ENCODE results near the gene TBCCD1. TPM values are rescaled to one million over a fixed set of nuclear protein-coding genes. Genes with fewer than 3 reads are reported as not detected.
A peak's percentile ranks its signal among the peaks of the same experiment; 100 is the strongest.

Gene TBCCD1
- total RNA-seq, 1 experiment from 2014 or later: 25.1 TPM

GRCh38 chr3:186549497-186549896, 17.6 kb downstream of the TBCCD1 start:
- Mint-ChIP-seq H3K36me3 (ENCODE audit: insufficient read depth, unreplicated experiment) (peaks cover 9% of the 10 kb centered on the region), H3K27me3 (ENCODE audit: unreplicated experiment) (no peaks in the 10 kb centered on the region), H3K4me3 (ENCODE audit: low read depth, unreplicated experiment) (no peak overlapping the region), H3K9me3 (ENCODE audit: low read depth, unreplicated experiment) (no peaks in the 10 kb centered on the region), H3K4me1 (ENCODE audit: low read depth, unreplicated experiment) (no peaks in the 10 kb centered on the region), H3K27ac (ENCODE audit: unreplicated experiment) (no peak overlapping the region)
- CTCF ChIA-PET: interaction anchor here (0.7 to 1.3 kb wide), 2 partner anchors 51 to 68 kb away, joined by 3 to 7 read pairs; no protein-coding TSS in a partner anchor
- no peak for TF ChIP-seq CTCF (IDR thresholded peaks at IDR 0.05; ENCODE audit: unreplicated experiment)
- no TSS peak for BruUV-seq (replicated peaks)
- DNase-seq: no peak
- intact Hi-C loops (cut with micrococcal nuclease; ENCODE audit: unreplicated experiment): loop anchor here (10.0 kb wide), 1 partner anchor 455 kb away; no protein-coding TSS in a partner anchor

GRCh38 chr3:186544281-186544680, 22.9 kb downstream of the TBCCD1 start, which contains the start of gene CRYGS:
Gene CRYGS (minus strand): TSS chr3:186544380. CDS start chr3:186544326, 54 bp downstream.
- Mint-ChIP-seq H3K9me3 (ENCODE audit: low read depth, unreplicated experiment) (no peaks in the 10 kb centered on the region), H3K4me1 (ENCODE audit: low read depth, unreplicated experiment) (peaks cover 12% of the 10 kb centered on the region), H3K4me3 (ENCODE audit: low read depth, unreplicated experiment) (no peak within 1 kb of the TSS), H3K36me3 (ENCODE audit: insufficient read depth, unreplicated experiment) (peaks cover 15% of the 10 kb centered on the region), H3K27me3 (ENCODE audit: unreplicated experiment) (no peaks in the 10 kb centered on the region), H3K27ac (ENCODE audit: unreplicated experiment) (no peak within 1 kb of the TSS)
- BruUV-seq (replicated peaks): no TSS peak
- CTCF ChIA-PET: no interaction called here
- intact Hi-C loops (cut with micrococcal nuclease; ENCODE audit: unreplicated experiment): loop anchor here (5.0 to 10.0 kb wide), 2 partner anchors 267 to 449 kb away; no protein-coding TSS in a partner anchor
- no peak for TF ChIP-seq CTCF (IDR thresholded peaks at IDR 0.05; ENCODE audit: unreplicated experiment)
- no peak for DNase-seq

- no peak overlapping the region for H3K27ac Mint-ChIP-seq (ENCODE audit: unreplicated experiment)
- peaks cover 6% of the 10 kb centered on the region for H3K36me3 Mint-ChIP-seq (ENCODE audit: insufficient read depth, unreplicated experiment)
- no TSS peak for BruUV-seq (replicated peaks)
- H3K9me3 Mint-ChIP-seq (ENCODE audit: low read depth, unreplicated experiment): no peaks in the 10 kb centered on the region
- intact Hi-C loops (cut with micrococcal nuclease; ENCODE audit: unreplicated experiment): loop anchor here (1.0 to 10.0 kb wide), 5 partner anchors 68 to 558 kb away; no protein-coding TSS in a partner anchor
- CTCF ChIA-PET: interaction anchor here (0.6 to 3.6 kb wide), 28 partner anchors 11 to 597 kb away, joined by 3 to 39 read pairs (median 4); partner anchors contain the start of gene DNAJB11
- H3K27me3 Mint-ChIP-seq (ENCODE audit: unreplicated experiment): no peaks in the 10 kb centered on the region
- H3K4me3 Mint-ChIP-seq (ENCODE audit: low read depth, unreplicated experiment): no peak overlapping the region
- no peak for DNase-seq
- peaks cover 12% of the 10 kb centered on the region for H3K4me1 Mint-ChIP-seq (ENCODE audit: low read depth, unreplicated experiment)
- TF ChIP-seq CTCF (IDR thresholded peaks at IDR 0.05; ENCODE audit: unreplicated experiment): no peak
Observed at GRCh38 chr3:186540835-186541226, 26.3 kb downstream of the TBCCD1 start.

- Mint-ChIP-seq H3K4me3 (ENCODE audit: low read depth, unreplicated experiment) (no peak overlapping the region), H3K27ac (ENCODE audit: unreplicated experiment) (no peak overlapping the region), H3K4me1 (ENCODE audit: low read depth, unreplicated experiment) (peaks cover 12% of the 10 kb centered on the region), H3K27me3 (ENCODE audit: unreplicated experiment) (no peaks in the 10 kb centered on the region), H3K9me3 (ENCODE audit: low read depth, unreplicated experiment) (no peaks in the 10 kb centered on the region), H3K36me3 (ENCODE audit: insufficient read depth, unreplicated experiment) (peaks cover 6% of the 10 kb centered on the region)
- CTCF ChIA-PET: interaction anchor here (0.5 to 3.6 kb wide), 37 partner anchors 11 to 640 kb away, joined by 3 to 39 read pairs (median 4); partner anchors contain the start of genes DGKG and DNAJB11
- no TSS peak for BruUV-seq (replicated peaks)
- peak; percentile 87 for TF ChIP-seq CTCF (IDR thresholded peaks at IDR 0.05; ENCODE audit: unreplicated experiment)
- peak; percentile 89 for DNase-seq
- intact Hi-C loops (cut with micrococcal nuclease; ENCODE audit: unreplicated experiment): loop anchor here (1.0 to 10.0 kb wide), 5 partner anchors 68 to 557 kb away; no protein-coding TSS in a partner anchor
Observed at GRCh38 chr3:186540221-186540834, 26.8 kb downstream of the TBCCD1 start.
